Lower lobe of right lung (tissue), 2 donors: Measurements from ENCODE around the gene AHCTF1. TPM values are rescaled to one million over a fixed set of nuclear protein-coding genes. Genes with fewer than 3 reads are reported as not detected.
A peak's percentile ranks its signal among the peaks of the same experiment; 100 is the strongest.

Source experiments
- ATAC-seq, 2 donors: fragments of 200-7000 bp; cut with Tn5 transposase; one replicate each; pipeline ENCODE4 v1.9.1; 2020 to 2022; ENCODE audit warnings: mild to moderate bottlenecking in 2 of 2, moderate library complexity in 2 of 2
- DNase-seq: peaks from one replicate; pipeline ENCODE4 v3.0.0-alpha.2; 2020
- H3K27ac ChIP-seq: fragments of 200-600 bp; one replicate; pipeline ENCODE4 v1.8.0; 2022
- H3K27me3 ChIP-seq: fragments of 200-600 bp; one replicate; pipeline ENCODE4 v1.8.0; 2022; ENCODE audit warnings: low read depth
- H3K36me3 ChIP-seq: fragments of 200-600 bp; one replicate; pipeline ENCODE4 v1.8.0; 2022; ENCODE audit warnings: mild to moderate bottlenecking
- H3K4me1 ChIP-seq: fragments of 200-600 bp; one replicate; pipeline ENCODE4 v1.8.0; 2022
- H3K4me3 ChIP-seq: fragments of 200-600 bp; one replicate; pipeline ENCODE4 v1.8.0; 2022; ENCODE audit warnings: mild to moderate bottlenecking
- H3K9me3 ChIP-seq: fragments of 200-600 bp; one replicate; pipeline ENCODE4 v1.8.0; 2022
- CTCF ChIP-seq: fragments of 200-600 bp; IDR thresholded peaks from one replicate; pipeline ENCODE4 v1.8.0; 2022; ENCODE audit warnings: antibody characterized with exemption, mild to moderate bottlenecking
- intact Hi-C: fragments of 100-400 bp; cut with DNase I; formaldehyde crosslinking; loops from one replicate; pipeline ENCODE4 v1.11.0; 2022
- total RNA-seq: library from RNA; stranded (reverse); fragmentation: NEBNext Ultra II Directional; extraction: Animal tissue kit (Norgen Biotek cat#: 25700); gene quantifications from one replicate; pipeline ENCODE4 v1.2.1, GENCODE V29; 2021
- donor health status: DM: no; HTN: yes; CAD: no; lungs with severe emphysema.

AHCTF1 gene
- total RNA-seq, 1 donor from 2014 or later: 36.0 TPM

GRCh38 chr1:246794828-246795671 is 136.7 kb downstream of the AHCTF1 start:
- H3K36me3 ChIP-seq: no peaks in the 10 kb centered on the region
- no peaks in the 10 kb centered on the region for H3K4me1 ChIP-seq
- peaks cover 12% of the 10 kb centered on the region for H3K27me3 ChIP-seq
- ATAC-seq: peak; percentile 41 to 52
- H3K9me3 ChIP-seq: no peaks in the 10 kb centered on the region
- no peak overlapping the region for H3K4me3 ChIP-seq
- H3K27ac ChIP-seq: no peak overlapping the region
- DNase-seq: no peak
- intact Hi-C loops: no loop called here
- TF ChIP-seq CTCF: no peak

GRCh38 chr1:246794048-246794827 is 137.5 kb downstream of the AHCTF1 start:
- Histone ChIP-seq H3K27me3 (peaks cover 19% of the 10 kb centered on the region), H3K27ac (no peak overlapping the region), H3K36me3 (no peaks in the 10 kb centered on the region), H3K9me3 (no peaks in the 10 kb centered on the region), H3K4me1 (peaks cover 1% of the 10 kb centered on the region), H3K4me3 (no peak overlapping the region)
- TF ChIP-seq CTCF: no peak
- intact Hi-C loops: no loop called here
- DNase-seq (no peak), ATAC-seq (peak; percentile 37 to 56)

- TF ChIP-seq CTCF: no peak
- intact Hi-C loops: no loop called here
- no peak for DNase-seq
Observed at GRCh38 chr1:246793356-246793896, 138.3 kb downstream of the AHCTF1 start.

GRCh38 chr1:246792603-246793002 is 139.1 kb downstream of the AHCTF1 start:
- no peak for DNase-seq
- intact Hi-C loops: no loop called here
- no peaks in the 10 kb centered on the region for H3K9me3 ChIP-seq
- ATAC-seq: no peak
- H3K36me3 ChIP-seq: no peaks in the 10 kb centered on the region
- H3K27ac ChIP-seq: no peak overlapping the region
- peaks cover 32% of the 10 kb centered on the region for H3K27me3 ChIP-seq
- H3K4me1 ChIP-seq: peaks cover 5% of the 10 kb centered on the region
- no peak overlapping the region for H3K4me3 ChIP-seq
- no peak for TF ChIP-seq CTCF

More at GRCh38 chr1:246793356-246793896, 138.3 kb downstream of the AHCTF1 start:
- peaks cover 5% of the 10 kb centered on the region for H3K4me1 ChIP-seq
- no peak for ATAC-seq
- no peak overlapping the region for H3K27ac ChIP-seq
- H3K4me3 ChIP-seq: no peak overlapping the region
- peaks cover 24% of the 10 kb centered on the region for H3K27me3 ChIP-seq
- no peaks in the 10 kb centered on the region for H3K36me3 ChIP-seq
- H3K9me3 ChIP-seq: no peaks in the 10 kb centered on the region

- Histone ChIP-seq H3K9me3 (no peaks in the 10 kb centered on the region), H3K27ac (no peak overlapping the region), H3K36me3 (no peaks in the 10 kb centered on the region), H3K27me3 (peaks cover 35% of the 10 kb centered on the region), H3K4me3 (no peak overlapping the region), H3K4me1 (peaks cover 5% of the 10 kb centered on the region)
- no peak for DNase-seq
- TF ChIP-seq CTCF: no peak
- ATAC-seq: no peak
- intact Hi-C loops: no loop called here
Observed at GRCh38 chr1:246791303-246791918, 140.3 kb downstream of the AHCTF1 start.
